DOHH2 (cell line): Measurements from ENCODE around the gene VPS72.
"Not testable (repeated sequence)": the region's sequence is repeated elsewhere in the genome, so short reads cannot be mapped to it uniquely, and the experiment has no call there.

ENCODE experiments used
- H3F3A ChIP-seq: fragments of 200-600 bp; sonication (generic), shearing (Covaris generic); 2 replicates; pipeline ENCODE4 v1.6.0; 2016; ENCODE audit warnings: antibody characterized with exemption, mild to moderate bottlenecking; ENCODE audit not compliant: control insufficient read depth, insufficient read depth
- H3K27ac ChIP-seq: fragments of 200-600 bp; sonication (generic); 2 replicates; pipeline ENCODE4 v1.5.1; 2014; ENCODE audit warnings: low read depth, mild to moderate bottlenecking, low read length, moderate library complexity
- H3K27me3 ChIP-seq: fragments of 200-600 bp; sonication (generic); 2 replicates; pipeline ENCODE4 v1.6.1; 2014; ENCODE audit warnings: mild to moderate bottlenecking, low read length, mixed read lengths; ENCODE audit not compliant: control insufficient read depth
- H3K36me3 ChIP-seq: fragments of 200-600 bp; sonication (generic); 2 replicates; pipeline ENCODE4 v1.6.1; 2014; ENCODE audit warnings: mild to moderate bottlenecking, low read length, moderate library complexity, mixed read lengths; ENCODE audit not compliant: control insufficient read depth
- H3K4me1 ChIP-seq: fragments of 200-600 bp; sonication (generic); 2 replicates; pipeline ENCODE4 v1.6.1; 2014; ENCODE audit warnings: mild to moderate bottlenecking, low read length, mixed read lengths; ENCODE audit not compliant: control insufficient read depth
- H3K4me2 ChIP-seq: fragments of 200-600 bp; sonication (generic); 2 replicates; pipeline ENCODE4 v1.6.0; 2014; ENCODE audit warnings: mild to moderate bottlenecking, low read length, moderate library complexity
- H3K4me3 ChIP-seq: fragments of 200-600 bp; sonication (generic); 2 replicates; pipeline ENCODE4 v1.5.1; 2014; ENCODE audit warnings: mild to moderate bottlenecking, low read length, mixed read lengths
- H3K79me2 ChIP-seq: fragments of 200-600 bp; sonication (generic); 2 replicates; pipeline ENCODE4 v1.6.1; 2014; ENCODE audit warnings: mild to moderate bottlenecking, low read length, mixed read lengths; ENCODE audit not compliant: control insufficient read depth
- H3K9me2 ChIP-seq: fragments of 200-600 bp; sonication (generic); replicated peaks from 2 replicates; pipeline ENCODE4 v1.6.1; 2014; ENCODE audit warnings: mild to moderate bottlenecking, low read length, mixed read lengths; ENCODE audit not compliant: control insufficient read depth
- H3K9me3 ChIP-seq: fragments of 200-600 bp; sonication (generic); 2 replicates; pipeline ENCODE4 v1.6.1; 2014; ENCODE audit warnings: antibody characterized with exemption, low read length, mixed read lengths; ENCODE audit not compliant: control insufficient read depth, insufficient read depth
- H4K20me1 ChIP-seq: fragments of 200-600 bp; sonication (generic); 2 replicates; pipeline ENCODE4 v1.6.0; 2014; ENCODE audit warnings: low read depth, mild to moderate bottlenecking, antibody characterized with exemption, low read length, moderate library complexity; ENCODE audit not compliant: control insufficient read depth, insufficient read depth
- CTCF ChIP-seq: fragments of 200-600 bp; sonication (generic); IDR thresholded peaks from one replicate; pipeline ENCODE4 v1.5.1; 2014; ENCODE audit warnings: antibody characterized with exemption, mild to moderate bottlenecking, low read depth, low read length; ENCODE audit not compliant: poor library complexity, severe bottlenecking
- EZH2phosphoT487 ChIP-seq: fragments of 200-600 bp; sonication (generic); IDR thresholded peaks from 2 replicates; pipeline ENCODE4 v1.6.1; 2017; ENCODE audit warnings: borderline replicate concordance, mild to moderate bottlenecking, antibody characterized with exemption, low read length, moderate library complexity, mixed read lengths

VPS72 gene

GRCh38 chr1:151193856-151194255 is 3.9 kb upstream of the VPS72 start:
- peaks cover 7% of the 10 kb centered on the region for H3K36me3 ChIP-seq
- H3K9me3 ChIP-seq = no peaks in the 10 kb centered on the region
- TF ChIP-seq EZH2phosphoT487 (no peak), CTCF (no peak)
- H3K4me2 ChIP-seq = no peak overlapping the region
- H3F3A ChIP-seq = peaks cover 13% of the 10 kb centered on the region
- no peak overlapping the region for H3K27ac ChIP-seq
- no peaks in the 10 kb centered on the region for H3K9me2 ChIP-seq
- no peaks in the 10 kb centered on the region for H4K20me1 ChIP-seq
- H3K4me3 ChIP-seq = no peak overlapping the region
- H3K79me2 ChIP-seq = peaks cover 23% of the 10 kb centered on the region
- H3K27me3 ChIP-seq = no peaks in the 10 kb centered on the region
- peaks cover 27% of the 10 kb centered on the region for H3K4me1 ChIP-seq

- no peaks in the 10 kb centered on the region for H3K9me3 ChIP-seq
- peaks cover 3% of the 10 kb centered on the region; the same call in 1 of the 2 replicates for H3K36me3 ChIP-seq
- no peak for TF ChIP-seq CTCF
- TF ChIP-seq EZH2phosphoT487 = no peak
- H3K9me2 ChIP-seq = no peaks in the 10 kb centered on the region
- no peak overlapping the region for H3K4me2 ChIP-seq
- H3K4me1 ChIP-seq = peaks cover 32% of the 10 kb centered on the region
- H3F3A ChIP-seq = peaks cover 13% of the 10 kb centered on the region
- H3K27me3 ChIP-seq = no peaks in the 10 kb centered on the region
- no peak overlapping the region for H3K27ac ChIP-seq
- H4K20me1 ChIP-seq = no peaks in the 10 kb centered on the region
- no peak overlapping the region for H3K4me3 ChIP-seq
- peaks cover 23% of the 10 kb centered on the region for H3K79me2 ChIP-seq
Observed at GRCh38 chr1:151193304-151193703, 3.3 kb upstream of the VPS72 start.

GRCh38 chr1:151192047-151192446 is 2.0 kb upstream of the VPS72 start:
- Histone ChIP-seq H4K20me1 (no peaks in the 10 kb centered on the region), H3K27ac (no peak overlapping the region), H3K27me3 (no peaks in the 10 kb centered on the region), H3K9me3 (no peaks in the 10 kb centered on the region), H3K9me2 (no peaks in the 10 kb centered on the region), H3K36me3 (peaks cover 3% of the 10 kb centered on the region; the same call in 1 of the 2 replicates), H3K4me2 (no peak overlapping the region), H3F3A (peaks cover 10% of the 10 kb centered on the region), H3K4me3 (no peak overlapping the region), H3K4me1 (peaks cover 28% of the 10 kb centered on the region), H3K79me2 (peaks cover 29% of the 10 kb centered on the region)
- TF ChIP-seq EZH2phosphoT487 (no peak), CTCF (no peak)

- not testable (repeated sequence) for H3K27me3 ChIP-seq, H3K9me2 ChIP-seq, H3F3A ChIP-seq, H3K27ac ChIP-seq, H4K20me1 ChIP-seq, H3K9me3 ChIP-seq
- peaks cover 36% of the 10 kb centered on the region for H3K79me2 ChIP-seq
- peak overlapping the region; percentile 96 for H3K4me2 ChIP-seq
- peaks cover 25% of the 10 kb centered on the region for H3K36me3 ChIP-seq
- H3K4me3 ChIP-seq = peak overlapping the region; percentile 91
- peaks cover 22% of the 10 kb centered on the region for H3K4me1 ChIP-seq
Observed at GRCh38 chr1:151188667-151189066, 1.3 kb downstream of the VPS72 start.
